Mesendoderm (in vitro differentiated cells): ENCODE data around the gene ESAM.

Experiments used
- DNase-seq: peaks from one replicate; pipeline ENCODE4 v3.0.0; 2013
- H2AK5ac ChIP-seq: 2 replicates; pipeline ENCODE4 v1.6.1; 2013; ENCODE audit warnings: low read length, inconsistent platforms
- H2BK120ac ChIP-seq: 2 replicates; pipeline ENCODE4 v1.6.1; 2013; ENCODE audit warnings: low read depth, mild to moderate bottlenecking, low read length, moderate library complexity, mixed read lengths
- H2BK15ac ChIP-seq: replicated peaks from 2 replicates; pipeline ENCODE4 v1.6.1; 2013; ENCODE audit warnings: low read depth, mild to moderate bottlenecking, moderate library complexity
- H2BK5ac ChIP-seq: 2 replicates; pipeline ENCODE4 v1.6.1; 2013; ENCODE audit warnings: low read length, inconsistent platforms
- H3K18ac ChIP-seq: 2 replicates; pipeline ENCODE4 v1.6.1; 2013; ENCODE audit warnings: mild to moderate bottlenecking, low read length, mixed read lengths
- H3K23ac ChIP-seq: one replicate; pipeline ENCODE4 v1.6.1; 2013; ENCODE audit warnings: low read length
- H3K27ac ChIP-seq: 2 replicates; pipeline ENCODE4 v1.5.1; 2013; ENCODE audit warnings: low read depth, mild to moderate bottlenecking, inconsistent platforms, low read length, moderate library complexity
- H3K27me3 ChIP-seq: 2 replicates; pipeline ENCODE4 v1.6.1; 2013; ENCODE audit warnings: low read length, control low read depth, mild to moderate bottlenecking, inconsistent platforms; ENCODE audit not compliant: insufficient read depth, poor library complexity
- H3K36me3 ChIP-seq: 2 replicates; pipeline ENCODE4 v1.6.1; 2013; ENCODE audit warnings: low read length, inconsistent platforms; ENCODE audit not compliant: control insufficient read depth, insufficient read depth
- H3K4ac ChIP-seq: one replicate; pipeline ENCODE4 v1.6.1; 2013; ENCODE audit warnings: low read depth, mild to moderate bottlenecking, low read length, moderate library complexity
- H3K4me1 ChIP-seq: 2 replicates; pipeline ENCODE4 v1.6.1; 2013; ENCODE audit warnings: low read depth, low read length, inconsistent platforms; ENCODE audit not compliant: control insufficient read depth
- H3K4me2 ChIP-seq: 2 replicates; pipeline ENCODE4 v1.6.1; 2013; ENCODE audit warnings: low read length
- H3K4me3 ChIP-seq: 2 replicates; pipeline ENCODE4 v1.5.1; 2013; ENCODE audit warnings: mild to moderate bottlenecking, low read length
- H3K56ac ChIP-seq: one replicate; pipeline ENCODE4 v1.6.1; 2013; ENCODE audit warnings: low read length
- H3K79me1 ChIP-seq: 2 replicates; pipeline ENCODE4 v1.6.1; 2013; ENCODE audit warnings: low read length, inconsistent platforms
- H3K79me2 ChIP-seq: 2 replicates; pipeline ENCODE4 v1.6.1; 2013; ENCODE audit warnings: mild to moderate bottlenecking, low read length; ENCODE audit not compliant: control insufficient read depth, insufficient read depth
- H3K9ac ChIP-seq: 2 replicates; pipeline ENCODE4 v1.6.1; 2013; ENCODE audit warnings: low read length, inconsistent platforms
- H4K5ac ChIP-seq: one replicate; pipeline ENCODE4 v1.6.1; 2013; ENCODE audit warnings: low read length
- H4K8ac ChIP-seq: one replicate; pipeline ENCODE4 v1.6.1; 2013; ENCODE audit warnings: low read depth, mild to moderate bottlenecking, control low read depth, low read length, moderate library complexity
- WGBS: extraction: QIAGEN DNeasy Blood & Tissue Kit; methylation state at CpG from one replicate; pipeline ENCODE4 v1.1.7; 2013; ENCODE audit warnings: low lambda C conversion rate, missing lambda C conversion rate; ENCODE audit not compliant: insufficient coverage; ENCODE audit errors: extremely low coverage; 5-methylcytosine and 5-hydroxymethylcytosine counted together

The ESAM gene

DNA sequence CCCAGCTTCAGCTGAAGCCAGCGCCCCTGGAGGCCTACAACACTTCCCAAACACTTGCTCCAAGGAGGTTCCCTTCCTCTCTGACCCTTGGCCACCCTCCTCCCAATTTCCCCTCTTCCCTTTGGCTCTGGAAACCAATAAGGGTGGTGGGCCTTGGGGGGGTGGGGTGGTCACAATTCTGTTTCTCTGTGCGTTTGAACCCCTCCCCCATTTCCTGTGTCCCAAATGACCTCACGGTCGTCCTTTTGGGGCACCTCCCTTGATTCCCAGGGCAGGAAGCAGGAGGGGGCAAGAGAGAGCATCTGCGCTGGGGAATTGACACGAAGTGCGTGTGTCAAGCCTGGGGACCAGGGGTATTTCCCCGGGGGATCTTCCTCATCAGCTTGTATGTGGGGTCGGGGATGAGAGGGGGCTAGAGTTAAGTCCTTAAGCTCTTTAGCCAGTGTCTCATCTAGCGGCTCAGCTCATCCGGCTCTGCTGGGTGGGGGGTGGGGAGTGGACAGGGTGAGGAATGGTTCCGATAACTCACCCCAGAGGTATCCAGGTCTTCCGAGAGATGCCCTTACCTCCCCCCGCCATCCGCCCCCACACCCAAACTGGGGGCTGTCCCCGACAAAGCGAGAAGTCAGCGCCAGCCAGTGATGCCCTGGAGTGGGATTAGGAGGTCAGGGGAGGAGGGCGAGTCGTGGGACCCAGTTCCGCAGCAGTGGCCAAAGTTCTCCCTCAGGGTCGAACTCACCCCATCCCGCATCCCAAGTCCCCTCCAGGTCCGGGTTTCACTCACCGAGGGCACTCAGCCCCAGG lies 587 bp downstream of the ESAM start:
- Histone ChIP-seq H2BK15ac (no peak overlapping the region), H2BK5ac (no peak overlapping the region), H3K18ac (no peak overlapping the region), H3K23ac (no peak overlapping the region), H3K4me2 (peak overlapping the region; percentile 30), H2BK120ac (no peak overlapping the region), H3K4me1 (peaks cover 3% of the 10 kb centered on the region), H3K27me3 (peaks cover 50% of the 10 kb centered on the region), H3K36me3 (peaks cover 1% of the 10 kb centered on the region), H3K4me3 (no peak overlapping the region), H4K8ac (no peak overlapping the region), H3K56ac (no peak overlapping the region), H3K9ac (peak overlapping the region; percentile 34), H3K79me1 (no peaks in the 10 kb centered on the region), H3K79me2 (no peaks in the 10 kb centered on the region), H3K27ac (no peak overlapping the region), H4K5ac (no peak overlapping the region), H3K4ac (no peak overlapping the region), H2AK5ac (no peak overlapping the region)
- no CpG with 5 or more reads among the region's 25 CpGs for WGBS
- no peak for DNase-seq

- peaks cover 57% of the 10 kb centered on the region for H3K27me3 ChIP-seq
- no peak for DNase-seq
- H3K79me1 ChIP-seq = no peaks in the 10 kb centered on the region
- no peak overlapping the region for H3K23ac ChIP-seq
- H3K9ac ChIP-seq = no peak overlapping the region
- no peak overlapping the region for H2BK5ac ChIP-seq
- no peak overlapping the region for H3K27ac ChIP-seq
- no CpG with 5 or more reads among the region's 3 CpGs for WGBS
- H2AK5ac ChIP-seq = no peak overlapping the region
- H3K56ac ChIP-seq = no peak overlapping the region
- no peak overlapping the region for H2BK120ac ChIP-seq
- H3K36me3 ChIP-seq = peaks cover 1% of the 10 kb centered on the region
- H3K4me3 ChIP-seq = no peak overlapping the region
- no peaks in the 10 kb centered on the region for H3K79me2 ChIP-seq
- no peak overlapping the region for H4K8ac ChIP-seq
- H2BK15ac ChIP-seq = no peak overlapping the region
- peaks cover 3% of the 10 kb centered on the region for H3K4me1 ChIP-seq
- H3K4ac ChIP-seq = no peak overlapping the region
- H4K5ac ChIP-seq = no peak overlapping the region
- H3K18ac ChIP-seq = no peak overlapping the region
- H3K4me2 ChIP-seq = no peak overlapping the region
These were observed 1.3 kb downstream of the ESAM start for GRCh38 chr11:124760806-124761205.

- Histone ChIP-seq H3K27me3 (peaks cover 59% of the 10 kb centered on the region), H4K5ac (no peak overlapping the region), H3K4me3 (no peak overlapping the region), H3K79me2 (no peaks in the 10 kb centered on the region), H3K36me3 (peaks cover 1% of the 10 kb centered on the region), H3K23ac (no peak overlapping the region), H2AK5ac (no peak overlapping the region), H2BK5ac (no peak overlapping the region), H4K8ac (no peak overlapping the region), H3K4me1 (peaks cover 3% of the 10 kb centered on the region), H2BK15ac (no peak overlapping the region), H3K56ac (peak overlapping the region; percentile 34), H2BK120ac (no peak overlapping the region), H3K4ac (no peak overlapping the region), H3K79me1 (no peaks in the 10 kb centered on the region), H3K18ac (no peak overlapping the region), H3K4me2 (no peak overlapping the region), H3K27ac (no peak overlapping the region), H3K9ac (no peak overlapping the region)
- DNase-seq = no peak
- no CpG with 5 or more reads among the region's 25 CpGs for WGBS
These were observed 1.9 kb downstream of the ESAM start for GRCh38 chr11:124760205-124760652.

DNA sequence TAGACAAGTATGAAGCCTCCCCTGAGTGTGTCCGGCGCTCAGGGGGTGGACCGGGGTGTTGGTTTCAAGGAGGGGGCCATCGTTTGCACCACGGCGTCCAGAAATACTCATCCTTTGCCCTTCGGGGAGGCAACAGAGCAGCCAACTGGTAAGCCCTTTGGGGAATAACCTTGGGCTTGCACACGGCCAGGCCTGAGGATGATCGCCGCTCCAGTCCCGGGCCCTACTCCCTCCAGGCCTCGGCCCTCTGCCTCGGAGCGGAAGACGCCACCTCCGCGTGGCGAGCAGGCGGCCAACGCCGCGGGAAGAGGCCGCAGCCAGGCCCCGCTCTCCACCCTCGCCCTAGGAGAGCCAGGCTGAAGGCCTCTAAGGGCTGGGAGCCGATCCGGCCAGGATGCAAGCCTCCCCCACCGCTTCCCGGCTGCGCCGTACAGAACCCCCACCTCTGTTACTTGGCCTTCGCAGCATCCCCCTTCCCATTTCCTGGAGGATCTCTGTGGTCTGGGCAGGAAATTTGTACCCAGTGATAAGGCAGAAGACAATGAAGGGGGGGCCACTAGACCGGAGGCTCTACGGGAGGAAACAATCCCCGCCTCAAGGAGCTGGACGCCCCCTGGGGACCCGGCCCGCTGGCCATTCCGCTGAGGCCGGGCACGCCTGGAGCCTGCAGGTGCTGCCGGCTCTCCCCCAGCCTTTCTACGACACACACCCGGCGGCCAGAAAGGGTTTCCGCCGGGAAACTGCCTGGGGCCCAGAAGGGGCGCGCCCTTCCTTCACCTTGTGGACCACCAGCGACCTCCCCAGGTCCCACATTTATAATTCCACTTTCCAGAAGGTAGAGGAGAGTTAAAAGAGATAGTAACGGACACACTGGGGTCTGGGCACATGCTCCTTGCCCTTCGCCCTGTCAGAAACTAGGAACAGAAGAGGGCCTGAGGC lies 2.6 kb downstream of the ESAM start:
- Histone ChIP-seq H3K4ac (no peak overlapping the region), H3K23ac (no peak overlapping the region), H3K9ac (no peak overlapping the region), H4K5ac (no peak overlapping the region), H3K4me1 (peaks cover 3% of the 10 kb centered on the region), H2AK5ac (no peak overlapping the region), H3K36me3 (no peaks in the 10 kb centered on the region), H3K4me2 (no peak overlapping the region), H3K27ac (no peak overlapping the region), H4K8ac (no peak overlapping the region), H3K79me2 (no peaks in the 10 kb centered on the region), H3K56ac (peak overlapping the region; percentile 34), H2BK15ac (no peak overlapping the region), H3K27me3 (peaks cover 63% of the 10 kb centered on the region), H2BK120ac (no peak overlapping the region), H3K18ac (no peak overlapping the region), H3K4me3 (no peak overlapping the region), H3K79me1 (no peaks in the 10 kb centered on the region), H2BK5ac (no peak overlapping the region)
- no CpG with 5 or more reads among the region's 52 CpGs for whole genome bisulfite sequencing
- peak; percentile 57 for DNase-seq

GRCh38 chr11:124758355-124759265 lies 3.5 kb downstream of the ESAM start:
- Histone ChIP-seq H3K4me1 (peaks cover 3% of the 10 kb centered on the region), H3K36me3 (no peaks in the 10 kb centered on the region), H3K27me3 (peaks cover 64% of the 10 kb centered on the region), H2AK5ac (no peak overlapping the region), H3K27ac (no peak overlapping the region), H4K5ac (no peak overlapping the region), H3K79me2 (no peaks in the 10 kb centered on the region), H2BK15ac (no peak overlapping the region), H3K4ac (no peak overlapping the region), H4K8ac (no peak overlapping the region), H2BK120ac (no peak overlapping the region), H3K4me3 (no peak overlapping the region), H3K23ac (no peak overlapping the region), H3K18ac (no peak overlapping the region), H3K56ac (peak overlapping the region; percentile 30), H3K79me1 (no peaks in the 10 kb centered on the region), H2BK5ac (no peak overlapping the region), H3K4me2 (peak overlapping the region; percentile 40), H3K9ac (peak overlapping the region; percentile 5)
- peak; percentile 93 for DNase-seq
- no CpG with 5 or more reads among the region's 53 CpGs for WGBS
